GM23248 (cell line): Measurements from ENCODE around the gene SHMT1.

Experiments
- EZH2 ChIP-seq: fragments of 200-600 bp; sonication (generic); IDR thresholded peaks from 2 replicates; pipeline ENCODE4 v1.6.1; 2018; ENCODE audit warnings: antibody characterized with exemption, mild to moderate bottlenecking; ENCODE audit not compliant: insufficient read depth, poor library complexity, severe bottlenecking
- EZH2phosphoT487 ChIP-seq: fragments of 200-600 bp; sonication (generic); IDR thresholded peaks from 2 replicates; pipeline ENCODE4 v1.6.1; 2018; ENCODE audit warnings: antibody characterized with exemption, moderate library complexity, mild to moderate bottlenecking, low read depth; ENCODE audit not compliant: insufficient read depth

GRCh38 chr17:18328643-18329204, 34.6 kb downstream of the SHMT1 start:
- TF ChIP-seq EZH2phosphoT487 (no peak), EZH2 (no peak)
